A549 (cell line): ENCODE measurements around the gene FKBP15. TPM values are rescaled to one million over a fixed set of nuclear protein-coding genes. Genes with fewer than 3 reads are reported as not detected.

Source experiments
- ATAC-seq, 2 experiments: fragments of 200-7000 bp in 1 of 2; fragments of >200 bp in 1 of 2; cut with Nextera tagmentation in 1 of 2; cut with Tn5 transposase in 1 of 2; 3 replicates each; pipeline versions ENCODE4 v1.8.0 to v1.9.1; 2018 to 2020; ENCODE audit warnings: mild to moderate bottlenecking in 1 of 2, moderate library complexity in 1 of 2
- CTCF ChIA-PET: fragments of 300-600 bp; sonication (Branson Sonifier 250); formaldehyde crosslinking; extraction: SDS; loops from one replicate; lab custom pipeline; 2021; ENCODE audit warnings: antibody characterized with exemption, inconsistent platforms; lab: Yijun Ruan, JAX
- POLR2A ChIA-PET: fragments of 350-600 bp; formaldehyde crosslinking; extraction: SDS; loops from one replicate; lab custom pipeline; 2021; ENCODE audit warnings: antibody characterized with exemption, inconsistent platforms; lab: Yijun Ruan, JAX
- DNase-seq, 2 experiments: peaks; one replicate each; pipeline versions ENCODE4 v3.0.0 to v3.0.0-alpha.2; 2011 to 2016; ENCODE audit warnings: low read depth in 1 of 2, low spot score in 1 of 2
- FAIRE-seq: peaks from 2 replicates; lab custom pipeline; 2011; peaks lifted over from hg19 to GRCh38; lab: Jason Lieb, UNC
- H3K27ac ChIP-seq, 2 experiments: fragments of >200 bp; sonication (Bioruptor Twin); formaldehyde crosslinking; 3 replicates each; pipeline ENCODE4 v1.5.1; 2016 to 2017
- H3K4me1 ChIP-seq: fragments of >200 bp; sonication (Bioruptor Twin); formaldehyde crosslinking; 3 replicates; pipeline ENCODE4 v1.6.1; 2016
- H3K4me2 ChIP-seq: fragments of >200 bp; sonication (Bioruptor Twin); formaldehyde crosslinking; 3 replicates; pipeline ENCODE4 v1.6.1; 2016
- H3K4me3 ChIP-seq: fragments of >200 bp; sonication (Bioruptor Twin); formaldehyde crosslinking; 3 replicates; pipeline ENCODE4 v1.5.1; 2016
- H3K9me3 ChIP-seq: fragments of >200 bp; sonication (Bioruptor Twin); formaldehyde crosslinking; 3 replicates; pipeline ENCODE4 v1.6.1; 2016
- ATOH8 ChIP-seq: fragments of 250-450 bp; sonication (Bioruptor Pico); IDR thresholded peaks from 2 replicates; pipeline ENCODE4 v1.5.0; 2020; ENCODE audit warnings: low read depth, mild to moderate bottlenecking, moderate library complexity
- CBX2 ChIP-seq: fragments of 200-600 bp; sonication (generic); IDR thresholded peaks from 2 replicates; pipeline ENCODE4 v1.6.1; 2016; ENCODE audit warnings: low read depth, mild to moderate bottlenecking, borderline replicate concordance
- CBX8 ChIP-seq: fragments of 200-600 bp; sonication (generic); IDR thresholded peaks from 2 replicates; pipeline ENCODE4 v1.6.1; 2016
- CEBPB ChIP-seq, 2 experiments: fragments of >200 bp in 1 of 2; sonication (Bioruptor Twin) in 1 of 2; formaldehyde crosslinking in 1 of 2; IDR thresholded peaks; 2 replicates each; pipeline ENCODE4 v1.6.1; 2012 to 2016
- CHD2 ChIP-seq: fragments of 150-350 bp; IDR thresholded peaks from 2 replicates; pipeline ENCODE4 v1.6.1; 2014; ENCODE audit warnings: low read length; ENCODE audit not compliant: partially characterized antibody
- CTCF ChIP-seq: fragments of >200 bp; sonication (Bioruptor Twin); formaldehyde crosslinking; IDR thresholded peaks from 3 replicates; pipeline ENCODE4 v1.5.1; 2016
- E2F6 ChIP-seq: IDR thresholded peaks from 2 replicates; pipeline ENCODE4 v1.6.1; 2012; ENCODE audit warnings: low read depth, borderline replicate concordance
- EHF ChIP-seq: fragments of 250-450 bp; sonication (Bioruptor Pico); IDR thresholded peaks from 2 replicates; pipeline ENCODE4 v1.5.0; 2020; ENCODE audit warnings: mild to moderate bottlenecking
- ESRRA ChIP-seq: fragments of 150-350 bp; IDR thresholded peaks from 2 replicates; pipeline ENCODE4 v1.6.1; 2014; ENCODE audit warnings: mild to moderate bottlenecking, low read length, borderline replicate concordance
- FOSB ChIP-seq: fragments of 250-450 bp; sonication (Bioruptor Pico); IDR thresholded peaks from 2 replicates; pipeline ENCODE4 v1.5.0; 2020; ENCODE audit warnings: mild to moderate bottlenecking, moderate library complexity
- FOSL2 ChIP-seq, 2 experiments: fragments of 450-650 bp in 1 of 2; fragments of >200 bp in 1 of 2; sonication (Bioruptor Twin) in 1 of 2; formaldehyde crosslinking; IDR thresholded peaks; 2 replicates each; pipeline versions ENCODE4 v1.5.0 to v1.6.1; 2016 to 2020; ENCODE audit warnings: mild to moderate bottlenecking in 1 of 2, moderate library complexity in 1 of 2
- HEYL ChIP-seq: fragments of 250-450 bp; sonication (Bioruptor Pico); IDR thresholded peaks from 2 replicates; pipeline ENCODE4 v1.8.0; 2021; ENCODE audit warnings: mild to moderate bottlenecking, moderate library complexity
- HOXA7 ChIP-seq: fragments of 250-450 bp; sonication (Bioruptor Pico); IDR thresholded peaks from 2 replicates; pipeline ENCODE4 v1.5.0; 2020; ENCODE audit warnings: mild to moderate bottlenecking, moderate library complexity
- HOXB5 ChIP-seq: fragments of 250-450 bp; sonication (Bioruptor Pico); IDR thresholded peaks from 2 replicates; pipeline ENCODE4 v1.5.0; 2020; ENCODE audit warnings: mild to moderate bottlenecking, moderate library complexity
- MAFK ChIP-seq: fragments of 450-650 bp; IDR thresholded peaks from 2 replicates; pipeline ENCODE4 v1.6.1; 2014; ENCODE audit not compliant: partially characterized antibody
- MAZ ChIP-seq: fragments of 150-350 bp; IDR thresholded peaks from 2 replicates; pipeline ENCODE4 v1.6.1; 2014; ENCODE audit warnings: antibody characterized with exemption, low read depth, low read length, borderline replicate concordance
- MYC ChIP-seq: IDR thresholded peaks from 2 replicates; pipeline ENCODE4 v1.6.1; 2012; ENCODE audit warnings: mild to moderate bottlenecking, inconsistent platforms, low read length, improper control_type of control experiment, borderline replicate concordance
- NFE2L2 ChIP-seq: fragments of 150-350 bp; conservative IDR thresholded peaks from 2 replicates; pipeline ENCODE4 v1.6.1; 2014; ENCODE audit warnings: low read length
- PHF8 ChIP-seq: fragments of 200-600 bp; sonication (generic); IDR thresholded peaks from 2 replicates; pipeline ENCODE4 v1.6.1; 2016; ENCODE audit warnings: low read depth, mild to moderate bottlenecking, antibody characterized with exemption, moderate library complexity, borderline replicate concordance
- RARB ChIP-seq: fragments of 250-450 bp; sonication (Bioruptor Pico); IDR thresholded peaks from 2 replicates; pipeline ENCODE4 v1.8.0; 2021; ENCODE audit warnings: mild to moderate bottlenecking, moderate library complexity
- RCOR1 ChIP-seq: fragments of 150-350 bp; IDR thresholded peaks from 2 replicates; pipeline ENCODE4 v1.6.1; 2014; ENCODE audit warnings: antibody characterized with exemption, low read length, low read depth
- RNF2 ChIP-seq: fragments of 200-600 bp; sonication (generic); IDR thresholded peaks from 2 replicates; pipeline ENCODE4 v1.6.1; 2016; ENCODE audit warnings: low read depth, mild to moderate bottlenecking, antibody characterized with exemption, moderate library complexity, borderline replicate concordance
- TP53 ChIP-seq: fragments of 250-450 bp; sonication (Bioruptor Pico); IDR thresholded peaks from 2 replicates; pipeline ENCODE4 v1.5.0; 2021; ENCODE audit warnings: mild to moderate bottlenecking, moderate library complexity
- ZNF302 ChIP-seq: fragments of 250-450 bp; sonication (Bioruptor Pico); IDR thresholded peaks from 2 replicates; pipeline ENCODE4 v1.9.0; 2021; ENCODE audit warnings: inconsistent platforms, mild to moderate bottlenecking, moderate library complexity
- ZSCAN20 ChIP-seq: fragments of 250-450 bp; sonication (Bioruptor Pico); IDR thresholded peaks from 2 replicates; pipeline ENCODE4 v1.8.0; 2022; ENCODE audit warnings: mild to moderate bottlenecking, moderate library complexity
- WGBS: methylation state at CpG from one replicate; pipeline ENCODE4 v1.1.6; 2017; ENCODE audit errors: missing lambda C conversion rate; 5-methylcytosine and 5-hydroxymethylcytosine counted together
- polyA plus RNA-seq, 4 experiments: library from polyadenylated mRNA; depleted of rRNA in 3 of 4; stranded (reverse); fragments of >200 nt; fragmentation: RNase III in 1 of 4; extraction: RNeasy Plus Mini Kit Qiagen cat#74134 plus additional on column Dnase treatment in 1 of 4; gene quantifications; 2 replicates in 3 of 4; 3 replicates in 1 of 4; pipeline ENCODE4 v1.2.3, GENCODE V29; 2011 to 2017

FKBP15 gene
- polyA plus RNA-seq, 2 of the 4 experiments (the other 2 are of a cell fraction) = 14.1 to 26.0 TPM

GRCh38 chr9:113216406-113216805 lies 4.7 kb downstream of the FKBP15 start:
- CTCF ChIA-PET = interaction anchor here (0.6 kb wide), 1 partner anchor 736 kb away, joined by 3 read pairs; no protein-coding TSS in a partner anchor
- ATAC-seq = no peak

GRCh38 chr9:113215132-113215531 lies 5.9 kb downstream of the FKBP15 start:
- ATAC-seq = no peak
- no peaks in the 10 kb centered on the region for H3K9me3 ChIP-seq
- 64% methylated on average over 3 of the region's 3 CpGs for WGBS
- POLR2A ChIA-PET = no interaction called here
- no peak for FAIRE-seq
- H3K4me1 ChIP-seq = peaks cover 17% of the 10 kb centered on the region
- H3K4me3 ChIP-seq = no peak overlapping the region
- peak overlapping the region; percentile 17; the same call in 2 of the 3 replicates for H3K4me2 ChIP-seq
- CTCF ChIA-PET = interaction anchor here (0.6 kb wide), 1 partner anchor 9 kb away, joined by 4 read pairs; no protein-coding TSS in a partner anchor
- H3K27ac ChIP-seq = 0 out of 6 replicates have a peak overlapping the region, but pooled peaks of 1 of the 2 experiments have one; percentile 23
- DNase-seq = peak in 1 of 2 experiments; percentile 48
- peak; percentile 97 for TF ChIP-seq MAFK
- no peak for TF ChIP-seq FOSL2 (IDR thresholded peaks at IDR 0.05)
- peak; percentile 20; the same call in 1 of the 2 replicates for TF ChIP-seq FOSL2 (CRISPR knock-in tag; IDR thresholded peaks at IDR 0.05)
- no peak for TF ChIP-seq PHF8
- TF ChIP-seq NFE2L2 = peak; percentile 96

More at GRCh38 chr9:113216406-113216805, 4.7 kb downstream of the FKBP15 start:
- POLR2A ChIA-PET = no interaction called here
- FAIRE-seq (no peak), DNase-seq (no peak)
- no peak overlapping the region for H3K27ac ChIP-seq
- H3K4me2 ChIP-seq = no peak overlapping the region
- no peak overlapping the region for H3K4me3 ChIP-seq
- 92% methylated on average over 3 of the region's 3 CpGs for WGBS
- peaks cover 18% of the 10 kb centered on the region for H3K4me1 ChIP-seq
- no peak for TF ChIP-seq CEBPB (IDR thresholded peaks at IDR 0.05)
- no peak for TF ChIP-seq PHF8
- TF ChIP-seq ZNF302 (CRISPR knock-in tag) = no peak
- no peaks in the 10 kb centered on the region for H3K9me3 ChIP-seq

- FAIRE-seq = no peak
- no peak for ATAC-seq
- ChIA-PET POLR2A (no interaction called here), CTCF (no interaction called here)
- DNase-seq = no peak
- WGBS = 94% methylated on average over 10 of the region's 10 CpGs
- no peak for TF ChIP-seq CBX2
- TF ChIP-seq CBX8 = no peak
- TF ChIP-seq CTCF = no peak
- no peak for TF ChIP-seq RNF2
- no peak for TF ChIP-seq ATOH8 (CRISPR knock-in tag)
- no peak overlapping the region for H3K27ac ChIP-seq
- no peaks in the 10 kb centered on the region for H3K9me3 ChIP-seq
- H3K4me3 ChIP-seq = no peak overlapping the region
- no peak overlapping the region for H3K4me2 ChIP-seq
- peaks cover 5% of the 10 kb centered on the region; the same call in 2 of the 3 replicates for H3K4me1 ChIP-seq
Measured at GRCh38 chr9:113210815-113211214, 10.3 kb downstream of the FKBP15 start.

- Histone ChIP-seq H3K4me2 (no peak overlapping the region), H3K27ac (no peak overlapping the region), H3K9me3 (no peaks in the 10 kb centered on the region), H3K4me3 (no peak overlapping the region), H3K4me1 (no peaks in the 10 kb centered on the region)
- WGBS = 91% methylated on average over 1 of the region's 1 CpG
- no peak for ATAC-seq
- DNase-seq = no peak
- POLR2A ChIA-PET = no interaction called here
- TF ChIP-seq TP53 (CRISPR knock-in tag) (no peak), ZSCAN20 (CRISPR knock-in tag) (no peak), E2F6 (no peak), EHF (no peak), FOSB (CRISPR knock-in tag) (no peak), MYC (no peak), CEBPB (IDR thresholded peaks at IDR 0.05) (no peak), PHF8 (no peak), ESRRA (no peak), CHD2 (no peak), MAZ (no peak), ATOH8 (CRISPR knock-in tag) (no peak), HOXA7 (CRISPR knock-in tag) (no peak), HOXB5 (CRISPR knock-in tag) (no peak), RCOR1 (no peak), RARB (CRISPR knock-in tag) (no peak), HEYL (CRISPR knock-in tag) (no peak), CBX2 (no peak)
- FAIRE-seq = no peak
- CTCF ChIA-PET = interaction anchor here (0.7 to 2.4 kb wide), 2 partner anchors 9 kb away, joined by 4 to 6 read pairs; no protein-coding TSS in a partner anchor
Measured at GRCh38 chr9:113205861-113206260, 15.2 kb downstream of the FKBP15 start.
